Esophagus squamous epithelium (tissue), 4 donors: ENCODE measurements around the gene KIF26B.

Experiments used
- POLR2A ChIP-seq, 4 donors: fragments of 450-650 bp; IDR thresholded peaks; one replicate each; pipeline ENCODE4 v1.6.1; 2017; ENCODE audit warnings: antibody characterized with exemption in 4 of 4, mild to moderate bottlenecking in 4 of 4, moderate library complexity in 3 of 4
- TF ChIP-seq, protein P1 (sequence below), 6 experiments: fragments of 450-650 bp in 4 of 6; fragments of 200-600 bp in 2 of 6; sonication (generic) in 2 of 6; IDR thresholded peaks; one replicate each; pipeline ENCODE4 v1.5.1; 2016 to 2019; ENCODE audit warnings: antibody characterized with exemption in 6 of 6, mild to moderate bottlenecking in 4 of 6, moderate library complexity in 4 of 6

DNA sequence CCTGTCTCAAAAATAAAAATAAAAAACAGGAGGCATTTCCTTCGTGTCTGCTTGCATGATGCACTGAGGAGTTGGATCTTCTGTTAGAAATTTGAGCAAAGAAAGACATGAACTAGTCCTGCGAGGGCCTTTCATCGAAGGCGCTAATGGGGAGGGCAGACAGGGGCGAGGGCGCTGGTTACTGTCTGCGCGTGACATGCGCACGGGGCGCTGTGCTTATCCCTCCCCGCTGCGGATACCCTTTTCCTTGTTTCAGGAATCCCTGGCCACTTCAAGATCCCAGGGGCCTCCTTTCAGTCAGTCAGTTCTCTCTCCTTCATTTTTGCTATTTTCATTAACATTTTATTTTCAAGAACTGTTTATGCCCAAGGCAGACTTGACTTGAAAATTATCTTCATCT is 545.8 kb downstream of the KIF26B start:
- TF ChIP-seq, protein P1, sequence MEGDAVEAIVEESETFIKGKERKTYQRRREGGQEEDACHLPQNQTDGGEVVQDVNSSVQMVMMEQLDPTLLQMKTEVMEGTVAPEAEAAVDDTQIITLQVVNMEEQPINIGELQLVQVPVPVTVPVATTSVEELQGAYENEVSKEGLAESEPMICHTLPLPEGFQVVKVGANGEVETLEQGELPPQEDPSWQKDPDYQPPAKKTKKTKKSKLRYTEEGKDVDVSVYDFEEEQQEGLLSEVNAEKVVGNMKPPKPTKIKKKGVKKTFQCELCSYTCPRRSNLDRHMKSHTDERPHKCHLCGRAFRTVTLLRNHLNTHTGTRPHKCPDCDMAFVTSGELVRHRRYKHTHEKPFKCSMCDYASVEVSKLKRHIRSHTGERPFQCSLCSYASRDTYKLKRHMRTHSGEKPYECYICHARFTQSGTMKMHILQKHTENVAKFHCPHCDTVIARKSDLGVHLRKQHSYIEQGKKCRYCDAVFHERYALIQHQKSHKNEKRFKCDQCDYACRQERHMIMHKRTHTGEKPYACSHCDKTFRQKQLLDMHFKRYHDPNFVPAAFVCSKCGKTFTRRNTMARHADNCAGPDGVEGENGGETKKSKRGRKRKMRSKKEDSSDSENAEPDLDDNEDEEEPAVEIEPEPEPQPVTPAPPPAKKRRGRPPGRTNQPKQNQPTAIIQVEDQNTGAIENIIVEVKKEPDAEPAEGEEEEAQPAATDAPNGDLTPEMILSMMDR (IDR thresholded peaks at IDR 0.05): no peak
- TF ChIP-seq POLR2A (IDR thresholded peaks at IDR 0.05): no peak
